GM18526 (cell line): ENCODE measurements around the gene ARRDC2.

Experiments used
- POLR2A ChIP-seq: IDR thresholded peaks from 3 replicates; pipeline ENCODE4 v1.6.1; 2011; ENCODE audit not compliant: insufficient read length; ENCODE audit errors: extremely low read depth

The ARRDC2 gene

GRCh38 chr19:18060472-18060871 lies 52.5 kb downstream of the ARRDC2 start:
- TF ChIP-seq POLR2A = no peak

GRCh38 chr19:18062028-18062427 lies 54.1 kb downstream of the ARRDC2 start:
- no peak for TF ChIP-seq POLR2A

DNA sequence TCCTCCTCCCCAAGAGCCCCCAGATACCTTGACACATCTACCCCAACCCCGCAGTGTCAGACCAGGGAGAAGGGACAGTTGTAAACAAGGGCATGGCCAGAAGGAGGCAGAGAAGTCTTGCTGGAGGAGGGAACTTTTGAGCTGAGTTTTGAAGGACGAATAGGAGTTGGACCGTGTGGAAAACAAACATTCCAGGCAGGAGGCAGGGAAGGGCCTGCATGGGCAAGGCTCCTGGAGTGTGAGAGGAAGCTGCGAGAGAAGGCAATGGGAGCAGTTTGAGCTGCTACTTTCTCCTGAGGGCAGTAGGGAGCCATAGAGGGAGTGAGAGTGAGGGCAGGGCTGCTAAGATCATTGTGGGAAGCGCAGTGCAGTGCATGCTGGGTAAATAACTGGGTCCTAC lies 55.5 kb downstream of the ARRDC2 start:
- no peak for TF ChIP-seq POLR2A
